ENCODE measurements around the gene AANAT. TPM values are rescaled to one million over a fixed set of nuclear protein-coding genes. Genes with fewer than 3 reads are reported as not detected.

Gene AANAT
- total and polyA plus RNA-seq, 9 donors, result 0.18 to 0.87 (median 0.28) TPM; not detected in 3

GRCh38 chr17:76468634-76469010 is 1.2 kb downstream of the AANAT start:
- Histone ChIP-seq H3K4me3 (ENCODE audit: low read length) (no peak overlapping the region), H3K27me3 (ENCODE audit: control insufficient read depth, insufficient read depth, low read length) (no peaks in the 10 kb centered on the region), H3K9me3 (replicated peaks; ENCODE audit: control insufficient read depth, low read depth, low read length) (no peaks in the 10 kb centered on the region), H3K4me1 (ENCODE audit: control insufficient read depth, insufficient read depth, low read length) (peaks cover 13% of the 10 kb centered on the region), H3K36me3 (ENCODE audit: control insufficient read depth, insufficient read depth, low read length) (no peaks in the 10 kb centered on the region), H3K27ac (ENCODE audit: low read length) (no peak overlapping the region)
- no peak for DNase-seq
- WGBS (ENCODE audit: insufficient coverage), result 86% methylated on average over 14 of the region's 14 CpGs

- H3K4me1 ChIP-seq (ENCODE audit: control insufficient read depth, insufficient read depth, low read length), result peaks cover 13% of the 10 kb centered on the region
- H3K27me3 ChIP-seq (ENCODE audit: control insufficient read depth, insufficient read depth, low read length), result no peaks in the 10 kb centered on the region
- no peaks in the 10 kb centered on the region for H3K36me3 ChIP-seq (ENCODE audit: control insufficient read depth, insufficient read depth, low read length)
- no peak overlapping the region for H3K27ac ChIP-seq (ENCODE audit: low read length)
- no peak overlapping the region for H3K4me3 ChIP-seq (ENCODE audit: low read length)
- no peak for DNase-seq
- WGBS (ENCODE audit: insufficient coverage), result 86% methylated on average over 38 of the region's 38 CpGs
- no peaks in the 10 kb centered on the region for H3K9me3 ChIP-seq (replicated peaks; ENCODE audit: control insufficient read depth, low read depth, low read length)
These were observed 1.9 kb downstream of the AANAT start for GRCh38 chr17:76469076-76469990.

- H3K9me3 ChIP-seq (replicated peaks; ENCODE audit: control insufficient read depth, low read depth, low read length), result no peaks in the 10 kb centered on the region
- H3K27ac ChIP-seq (ENCODE audit: low read length), result no peak overlapping the region
- WGBS (ENCODE audit: insufficient coverage), result 86% methylated on average over 7 of the region's 13 CpGs
- H3K4me1 ChIP-seq (ENCODE audit: control insufficient read depth, insufficient read depth, low read length), result peaks cover 13% of the 10 kb centered on the region
- no peaks in the 10 kb centered on the region for H3K36me3 ChIP-seq (ENCODE audit: control insufficient read depth, insufficient read depth, low read length)
- H3K27me3 ChIP-seq (ENCODE audit: control insufficient read depth, insufficient read depth, low read length), result no peaks in the 10 kb centered on the region
- no peak overlapping the region for H3K4me3 ChIP-seq (ENCODE audit: low read length)
- DNase-seq, result no peak
These were observed 2.8 kb downstream of the AANAT start for GRCh38 chr17:76469991-76470739.

- Histone ChIP-seq H3K27ac (ENCODE audit: low read length) (no peak overlapping the region), H3K4me1 (ENCODE audit: control insufficient read depth, insufficient read depth, low read length) (peaks cover 6% of the 10 kb centered on the region), H3K9me3 (replicated peaks; ENCODE audit: control insufficient read depth, low read depth, low read length) (no peaks in the 10 kb centered on the region), H3K27me3 (ENCODE audit: control insufficient read depth, insufficient read depth, low read length) (no peaks in the 10 kb centered on the region), H3K36me3 (ENCODE audit: control insufficient read depth, insufficient read depth, low read length) (no peaks in the 10 kb centered on the region), H3K4me3 (ENCODE audit: low read length) (no peak overlapping the region)
- whole genome bisulfite sequencing (ENCODE audit: insufficient coverage), result 86% methylated on average over 35 of the region's 35 CpGs
- DNase-seq, result no peak
These were observed 4.3 kb downstream of the AANAT start for GRCh38 chr17:76471498-76472257.

GRCh38 chr17:76472258-76472645 is 4.8 kb downstream of the AANAT start:
- Histone ChIP-seq H3K4me3 (ENCODE audit: low read length) (no peak overlapping the region), H3K27me3 (ENCODE audit: control insufficient read depth, insufficient read depth, low read length) (no peaks in the 10 kb centered on the region), H3K9me3 (replicated peaks; ENCODE audit: control insufficient read depth, low read depth, low read length) (no peaks in the 10 kb centered on the region), H3K4me1 (ENCODE audit: control insufficient read depth, insufficient read depth, low read length) (peaks cover 4% of the 10 kb centered on the region), H3K36me3 (ENCODE audit: control insufficient read depth, insufficient read depth, low read length) (no peaks in the 10 kb centered on the region), H3K27ac (ENCODE audit: low read length) (no peak overlapping the region)
- WGBS (ENCODE audit: insufficient coverage), result 85% methylated on average over 14 of the region's 15 CpGs
- no peak for DNase-seq

GRCh38 chr17:76472726-76473125 is 5.3 kb downstream of the AANAT start:
- Histone ChIP-seq H3K4me1 (ENCODE audit: control insufficient read depth, insufficient read depth, low read length) (no peaks in the 10 kb centered on the region), H3K4me3 (ENCODE audit: low read length) (no peak overlapping the region), H3K36me3 (ENCODE audit: control insufficient read depth, insufficient read depth, low read length) (no peaks in the 10 kb centered on the region), H3K9me3 (replicated peaks; ENCODE audit: control insufficient read depth, low read depth, low read length) (no peaks in the 10 kb centered on the region), H3K27ac (ENCODE audit: low read length) (no peak overlapping the region), H3K27me3 (ENCODE audit: control insufficient read depth, insufficient read depth, low read length) (no peaks in the 10 kb centered on the region)
- WGBS (ENCODE audit: insufficient coverage), result 86% methylated on average over 11 of the region's 11 CpGs
- no peak for DNase-seq

GRCh38 chr17:76473541-76473985 is 6.2 kb downstream of the AANAT start:
- Histone ChIP-seq H3K9me3 (replicated peaks; ENCODE audit: control insufficient read depth, low read depth, low read length) (no peaks in the 10 kb centered on the region), H3K36me3 (ENCODE audit: control insufficient read depth, insufficient read depth, low read length) (no peaks in the 10 kb centered on the region), H3K27me3 (ENCODE audit: control insufficient read depth, insufficient read depth, low read length) (no peaks in the 10 kb centered on the region), H3K27ac (ENCODE audit: low read length) (no peak overlapping the region), H3K4me1 (ENCODE audit: control insufficient read depth, insufficient read depth, low read length) (no peaks in the 10 kb centered on the region), H3K4me3 (ENCODE audit: low read length) (no peak overlapping the region)
- no peak for DNase-seq
- WGBS (ENCODE audit: insufficient coverage), result 77% methylated on average over 15 of the region's 18 CpGs

GRCh38 chr17:76474238-76474637 is 6.8 kb downstream of the AANAT start:
- Histone ChIP-seq H3K36me3 (ENCODE audit: control insufficient read depth, insufficient read depth, low read length) (no peaks in the 10 kb centered on the region), H3K27me3 (ENCODE audit: control insufficient read depth, insufficient read depth, low read length) (no peaks in the 10 kb centered on the region), H3K27ac (ENCODE audit: low read length) (no peak overlapping the region), H3K4me1 (ENCODE audit: control insufficient read depth, insufficient read depth, low read length) (no peaks in the 10 kb centered on the region), H3K9me3 (replicated peaks; ENCODE audit: control insufficient read depth, low read depth, low read length) (no peaks in the 10 kb centered on the region), H3K4me3 (ENCODE audit: low read length) (no peak overlapping the region)
- no peak for DNase-seq
- WGBS (ENCODE audit: insufficient coverage), result 89% methylated on average over 9 of the region's 14 CpGs

- Histone ChIP-seq H3K27me3 (ENCODE audit: control insufficient read depth, insufficient read depth, low read length) (no peaks in the 10 kb centered on the region), H3K9me3 (replicated peaks; ENCODE audit: control insufficient read depth, low read depth, low read length) (no peaks in the 10 kb centered on the region), H3K27ac (ENCODE audit: low read length) (no peak overlapping the region), H3K4me1 (ENCODE audit: control insufficient read depth, insufficient read depth, low read length) (no peaks in the 10 kb centered on the region), H3K4me3 (ENCODE audit: low read length) (no peak overlapping the region), H3K36me3 (ENCODE audit: control insufficient read depth, insufficient read depth, low read length) (no peaks in the 10 kb centered on the region)
- WGBS (ENCODE audit: insufficient coverage), result 86% methylated on average over 15 of the region's 15 CpGs
- DNase-seq, result no peak
These were observed 7.5 kb downstream of the AANAT start for GRCh38 chr17:76474894-76475293.

- 92% methylated on average over 2 of the region's 6 CpGs for WGBS (ENCODE audit: insufficient coverage)
- no peaks in the 10 kb centered on the region for H3K9me3 ChIP-seq (replicated peaks; ENCODE audit: control insufficient read depth, low read depth, low read length)
These were observed 7.9 kb downstream of the AANAT start for GRCh38 chr17:76475302-76475701.

More at GRCh38 chr17:76475302-76475701, 7.9 kb downstream of the AANAT start:
- Histone ChIP-seq H3K4me3 (ENCODE audit: low read length) (no peak overlapping the region), H3K27ac (ENCODE audit: low read length) (no peak overlapping the region), H3K4me1 (ENCODE audit: control insufficient read depth, insufficient read depth, low read length) (peaks cover 2% of the 10 kb centered on the region), H3K27me3 (ENCODE audit: control insufficient read depth, insufficient read depth, low read length) (no peaks in the 10 kb centered on the region), H3K36me3 (ENCODE audit: control insufficient read depth, insufficient read depth, low read length) (no peaks in the 10 kb centered on the region)
- DNase-seq, result no peak
